ENCODE results near the gene RNF130. TPM values are rescaled to one million over a fixed set of nuclear protein-coding genes. Genes with fewer than 3 reads are reported as not detected.

Gene RNF130
- total and polyA plus RNA-seq, 9 of the 15 experiments (the other 6 are each of a cell fraction or from before 2014, with no cell fraction given): 5.8 to 39.4 (median 27.1) TPM

DNA sequence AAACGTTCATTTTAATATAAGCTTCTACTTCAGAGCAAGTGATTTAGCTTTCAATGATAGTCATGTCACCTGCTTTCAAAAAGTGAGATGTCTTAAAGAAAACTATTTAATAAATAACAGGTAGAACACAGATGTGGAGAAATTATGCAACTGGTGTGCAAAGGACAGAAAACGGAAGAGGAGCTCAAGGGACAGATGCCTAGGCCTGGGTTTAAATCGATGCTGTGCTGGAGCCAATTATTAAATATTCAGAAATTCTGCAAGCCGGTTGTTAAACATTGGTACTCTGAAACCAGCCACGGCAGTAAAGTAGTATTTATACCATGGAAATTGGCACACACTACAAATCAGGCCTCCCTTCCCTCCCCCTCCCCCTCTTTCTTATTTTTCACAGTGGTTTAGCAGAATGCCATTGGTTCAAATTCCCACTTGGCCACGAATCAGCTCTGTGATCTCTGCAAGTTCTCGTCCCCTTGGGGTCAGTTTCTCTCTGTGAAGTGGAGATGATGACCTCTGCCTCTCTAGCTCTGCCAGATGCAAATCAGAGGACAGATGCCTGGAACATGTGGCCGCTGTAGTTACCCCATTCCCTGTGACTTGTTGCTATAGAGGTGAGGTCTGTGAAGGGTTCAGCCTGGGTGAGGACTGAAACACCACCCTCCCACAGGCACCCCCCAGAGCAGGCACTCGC lies 6.2 kb upstream of the RNF130 start:
- Histone ChIP-seq H3K9me3 (replicated peaks; ENCODE audit: control insufficient read depth, insufficient read depth, low read depth, low read length) (0 out of 2 replicates have a peak, but pooled peaks cover 2% of the 10 kb centered on the region), H3K27me3 (ENCODE audit: control insufficient read depth in 2 of 2, insufficient read depth in 2 of 2, low read length in 2 of 2) (peaks cover 0 to 16% of the 10 kb centered on the region in 2 experiments; a peak in 1 of 5 replicates), H3K9me1 (ENCODE audit: control insufficient read depth, insufficient read depth, low read length) (no peaks in the 10 kb centered on the region), H3K9ac (ENCODE audit: insufficient read depth in 1 of 2, low read depth in 2 of 2, low read length in 2 of 2) (no peak overlapping the region), H3K4me3 (no peak overlapping the region), H3K79me2 (ENCODE audit: control insufficient read depth, insufficient read depth, low read length) (no peaks in the 10 kb centered on the region), H2AFZ (ENCODE audit: low read depth, low read length) (no peak overlapping the region), H3K27ac (ENCODE audit: extremely low read depth, low read depth, low read length) (no peak overlapping the region), H4K20me1 (replicated peaks; ENCODE audit: control insufficient read depth, insufficient read depth, low read length) (no peaks in the 10 kb centered on the region), H3K4me2 (ENCODE audit: insufficient read depth, low read length) (no peak overlapping the region), H3K36me3 (ENCODE audit: control insufficient read depth, insufficient read depth, low read length) (no peaks in the 10 kb centered on the region), H3K4me1 (replicated peaks in 1 of 2; ENCODE audit: control insufficient read depth in 2 of 2, insufficient read depth in 2 of 2, low read length in 2 of 2) (peaks cover 0 to 1% of the 10 kb centered on the region in 2 experiments; a peak in 1 of 5 replicates)
- intact Hi-C loops (cut with micrococcal nuclease) (no loop called here), in situ Hi-C loops (cut with MboI) (no loop called here)
- CTCF ChIA-PET (ENCODE audit: low intra/inter-chr PET ratio): interaction anchor here (0.7 kb wide), 1 partner anchor 114 kb away, joined by 3 read pairs; no protein-coding TSS in a partner anchor
- WGBS (ENCODE audit: insufficient coverage, low coverage, missing lambda C conversion rate): 22% methylated on average over 9 of the region's 9 CpGs
- no peak for TF ChIP-seq ETV1 (tag; conservative IDR thresholded peaks at IDR 0.05; ENCODE audit: low read depth)
- TF ChIP-seq KDM1A (IDR thresholded peaks at IDR 0.05): peak in 1 of 2 experiments; percentile 31; a peak in 1 of 4 replicates
- POLR2A ChIA-PET: interaction anchor here (0.7 kb wide), 1 partner anchor 8 kb away, joined by 4 read pairs; no protein-coding TSS in a partner anchor
- BruUV-seq (replicated peaks): no TSS peak
- no peak for ATAC-seq
- no peak for FAIRE-seq
- no peak for DNase-seq (ENCODE audit: extremely low read depth in 1 of 4, low spot score in 3 of 4)

- ChIA-PET POLR2A (no interaction called here), CTCF (ENCODE audit: low intra/inter-chr PET ratio) (no interaction called here)
- Histone ChIP-seq H3K27me3 (ENCODE audit: control insufficient read depth in 2 of 2, insufficient read depth in 2 of 2, low read length in 2 of 2) (peaks cover 0 to 7% of the 10 kb centered on the region in 2 experiments; a peak in 1 of 5 replicates), H3K27ac (ENCODE audit: extremely low read depth, low read depth, low read length) (no peak overlapping the region), H3K4me1 (replicated peaks in 1 of 2; ENCODE audit: control insufficient read depth in 2 of 2, insufficient read depth in 2 of 2, low read length in 2 of 2) (peaks cover 4 to 16% of the 10 kb centered on the region in 2 experiments; a peak in 3 of 5 replicates), H3K9me3 (replicated peaks; ENCODE audit: control insufficient read depth, insufficient read depth, low read depth, low read length) (peaks cover 6% of the 10 kb centered on the region; the same call in 1 of the 2 replicates), H2AFZ (ENCODE audit: low read depth, low read length) (no peak overlapping the region), H3K9me1 (ENCODE audit: control insufficient read depth, insufficient read depth, low read length) (no peaks in the 10 kb centered on the region), H4K20me1 (replicated peaks; ENCODE audit: control insufficient read depth, insufficient read depth, low read length) (no peaks in the 10 kb centered on the region), H3K4me3 (no peak overlapping the region), H3K36me3 (ENCODE audit: control insufficient read depth, insufficient read depth, low read length) (no peaks in the 10 kb centered on the region), H3K9ac (ENCODE audit: insufficient read depth in 1 of 2, low read depth in 2 of 2, low read length in 2 of 2) (no peak overlapping the region), H3K79me2 (ENCODE audit: control insufficient read depth, insufficient read depth, low read length) (peaks cover 7% of the 10 kb centered on the region; the same call in 2 of the 3 replicates), H3K4me2 (ENCODE audit: insufficient read depth, low read length) (no peak overlapping the region)
- in situ Hi-C loops (cut with MboI) (no loop called here), intact Hi-C loops (cut with micrococcal nuclease) (no loop called here)
- DNase-seq (ENCODE audit: extremely low read depth in 1 of 4, low spot score in 3 of 4) (no peak), ATAC-seq (no peak), FAIRE-seq (no peak)
- TF ChIP-seq, protein P1, sequence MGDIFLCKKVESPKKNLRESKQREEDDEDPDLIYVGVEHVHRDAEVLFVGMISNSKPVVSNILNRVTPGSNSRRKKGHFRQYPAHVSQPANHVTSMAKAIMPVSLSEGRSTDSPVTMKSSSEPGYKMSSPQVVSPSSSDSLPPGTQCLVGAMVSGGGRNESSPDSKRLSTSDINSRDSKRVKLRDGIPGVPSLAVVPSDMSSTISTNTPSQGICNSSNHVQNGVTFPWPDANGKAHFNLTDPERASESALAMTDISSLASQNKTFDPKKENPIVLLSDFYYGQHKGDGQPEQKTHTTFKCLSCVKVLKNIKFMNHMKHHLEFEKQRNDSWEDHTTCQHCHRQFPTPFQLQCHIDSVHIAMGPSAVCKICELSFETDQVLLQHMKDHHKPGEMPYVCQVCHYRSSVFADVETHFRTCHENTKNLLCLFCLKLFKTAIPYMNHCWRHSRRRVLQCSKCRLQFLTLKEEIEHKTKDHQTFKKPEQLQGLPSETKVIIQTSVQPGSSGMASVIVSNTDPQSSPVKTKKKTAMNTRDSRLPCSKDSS (IDR thresholded peaks at IDR 0.05; ENCODE audit: low read depth, partially characterized antibody): no peak
- no peak for TF ChIP-seq CEBPG (CRISPR knock-in tag; IDR thresholded peaks at IDR 0.05)
- TF ChIP-seq CEBPG (tag; conservative IDR thresholded peaks at IDR 0.05 in 1 of 2, IDR thresholded peaks at IDR 0.05 in 1 of 2): peak in 1 of 2 experiments; percentile 21; a peak in 1 of 4 replicates
- no TSS peak for BruUV-seq (replicated peaks)
- WGBS (ENCODE audit: insufficient coverage, low coverage, missing lambda C conversion rate): 31% methylated on average over 1 of the region's 1 CpG
Measured at GRCh38 chr5:180075703-180076102, 4.1 kb upstream of the RNF130 start.
